ENCODE measurements around the gene POU3F1.

The POU3F1 gene

GRCh38 chr1:38063616-38064015, 17.0 kb upstream of the POU3F1 start:
- Histone ChIP-seq H3K4me3 (ENCODE audit: low read depth, low read length, poor library complexity, severe bottlenecking) (no peak overlapping the region), H3K36me3 (ENCODE audit: insufficient read depth, low read length) (no peaks in the 10 kb centered on the region), H2AFZ (ENCODE audit: low read length) (no peak overlapping the region), H4K20me1 (ENCODE audit: insufficient read depth, low read length) (no peaks in the 10 kb centered on the region), H3K4me1 (ENCODE audit: insufficient read depth, low read length, severe bottlenecking) (no peaks in the 10 kb centered on the region), H3F3A (ENCODE audit: insufficient read depth, low read length) (no peaks in the 10 kb centered on the region), H3K4me2 (ENCODE audit: low read length) (no peak overlapping the region), H3K9me2 (ENCODE audit: low read depth, low read length) (no peaks in the 10 kb centered on the region), H3K27ac (ENCODE audit: low read depth, low read length, poor library complexity, severe bottlenecking) (no peak overlapping the region), H3K9me3 (ENCODE audit: low read length) (no peaks in the 10 kb centered on the region), H3K27me3 (ENCODE audit: insufficient read depth, low read length) (no peaks in the 10 kb centered on the region; the same call in none of the 2 replicates), H3K9ac (ENCODE audit: low read length) (no peak overlapping the region), H3K79me2 (ENCODE audit: insufficient read depth, low read length) (no peaks in the 10 kb centered on the region)
- TF ChIP-seq, protein P1, sequence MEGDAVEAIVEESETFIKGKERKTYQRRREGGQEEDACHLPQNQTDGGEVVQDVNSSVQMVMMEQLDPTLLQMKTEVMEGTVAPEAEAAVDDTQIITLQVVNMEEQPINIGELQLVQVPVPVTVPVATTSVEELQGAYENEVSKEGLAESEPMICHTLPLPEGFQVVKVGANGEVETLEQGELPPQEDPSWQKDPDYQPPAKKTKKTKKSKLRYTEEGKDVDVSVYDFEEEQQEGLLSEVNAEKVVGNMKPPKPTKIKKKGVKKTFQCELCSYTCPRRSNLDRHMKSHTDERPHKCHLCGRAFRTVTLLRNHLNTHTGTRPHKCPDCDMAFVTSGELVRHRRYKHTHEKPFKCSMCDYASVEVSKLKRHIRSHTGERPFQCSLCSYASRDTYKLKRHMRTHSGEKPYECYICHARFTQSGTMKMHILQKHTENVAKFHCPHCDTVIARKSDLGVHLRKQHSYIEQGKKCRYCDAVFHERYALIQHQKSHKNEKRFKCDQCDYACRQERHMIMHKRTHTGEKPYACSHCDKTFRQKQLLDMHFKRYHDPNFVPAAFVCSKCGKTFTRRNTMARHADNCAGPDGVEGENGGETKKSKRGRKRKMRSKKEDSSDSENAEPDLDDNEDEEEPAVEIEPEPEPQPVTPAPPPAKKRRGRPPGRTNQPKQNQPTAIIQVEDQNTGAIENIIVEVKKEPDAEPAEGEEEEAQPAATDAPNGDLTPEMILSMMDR (IDR thresholded peaks at IDR 0.05; ENCODE audit: low read length): no peak
- no peak for TF ChIP-seq EZH2 (IDR thresholded peaks at IDR 0.05; ENCODE audit: borderline replicate concordance, low read length)

DNA sequence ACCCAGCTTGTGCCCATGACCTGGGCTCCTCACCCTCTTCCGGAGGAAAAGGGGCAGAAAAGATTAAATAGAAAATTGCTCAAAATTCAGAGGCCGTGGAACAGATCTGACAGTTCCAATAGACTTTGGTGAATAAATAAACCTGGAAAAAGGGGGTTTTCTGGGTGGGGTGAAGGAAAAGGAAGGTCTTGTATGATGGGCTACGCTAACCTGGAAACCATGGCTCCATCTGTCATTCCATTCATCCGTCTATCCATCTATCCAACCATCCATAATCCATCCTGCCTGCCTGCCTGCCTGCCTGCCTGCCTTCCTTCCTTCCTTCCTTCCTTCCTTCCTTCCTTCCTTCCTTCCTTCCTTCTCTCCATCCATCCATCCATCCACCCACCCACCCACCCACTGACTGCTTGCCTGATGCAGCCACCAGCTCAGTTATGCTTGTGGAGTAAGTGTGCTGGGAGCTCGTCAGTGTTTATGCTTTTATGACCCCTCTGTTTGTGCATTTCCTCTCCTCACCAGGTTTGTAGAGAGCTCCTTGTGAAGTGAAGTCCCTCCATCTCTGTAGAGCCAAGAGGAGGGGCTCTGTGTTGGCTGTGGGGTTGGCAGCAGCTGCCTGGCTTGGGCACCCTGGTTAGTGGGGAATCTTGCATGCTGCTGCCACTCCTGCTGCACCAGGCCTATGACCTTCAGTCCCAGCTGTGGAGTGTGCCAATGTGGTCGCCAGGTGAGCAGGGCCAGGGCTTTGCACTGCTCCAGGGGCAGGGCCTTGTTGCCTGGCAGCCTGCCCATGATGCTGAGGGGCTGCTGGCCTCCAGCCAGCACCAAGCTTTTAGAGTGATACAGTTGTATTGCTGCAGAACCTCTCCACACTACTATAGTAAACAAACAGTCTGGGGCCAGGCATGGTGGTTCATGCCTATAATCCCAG, 16.0 kb upstream of the POU3F1 start:
- H3K4me2 ChIP-seq (ENCODE audit: low read length): no peak overlapping the region

GRCh38 chr1:38061883-38062328, 15.3 kb upstream of the POU3F1 start:
- TF ChIP-seq, protein P1 (IDR thresholded peaks at IDR 0.05; ENCODE audit: low read length): no peak
- no peak for TF ChIP-seq EZH2 (IDR thresholded peaks at IDR 0.05; ENCODE audit: borderline replicate concordance, low read length)
- Histone ChIP-seq H3K9ac (ENCODE audit: low read length) (no peak overlapping the region), H3K79me2 (ENCODE audit: insufficient read depth, low read length) (no peaks in the 10 kb centered on the region), H3K4me1 (ENCODE audit: insufficient read depth, low read length, severe bottlenecking) (no peaks in the 10 kb centered on the region), H3K27ac (ENCODE audit: low read depth, low read length, poor library complexity, severe bottlenecking) (no peak overlapping the region), H3K27me3 (ENCODE audit: insufficient read depth, low read length) (no peaks in the 10 kb centered on the region; the same call in 1 of the 2 replicates), H3K36me3 (ENCODE audit: insufficient read depth, low read length) (no peaks in the 10 kb centered on the region), H3K9me2 (ENCODE audit: low read depth, low read length) (no peaks in the 10 kb centered on the region), H3K4me3 (ENCODE audit: low read depth, low read length, poor library complexity, severe bottlenecking) (no peak overlapping the region), H4K20me1 (ENCODE audit: insufficient read depth, low read length) (no peaks in the 10 kb centered on the region), H2AFZ (ENCODE audit: low read length) (no peak overlapping the region), H3K4me2 (ENCODE audit: low read length) (no peak overlapping the region), H3F3A (ENCODE audit: insufficient read depth, low read length) (no peaks in the 10 kb centered on the region), H3K9me3 (ENCODE audit: low read length) (no peaks in the 10 kb centered on the region)

More for the DNA sequence above, 16.0 kb upstream of the POU3F1 start:
- Histone ChIP-seq H3K9me2 (ENCODE audit: low read depth, low read length) (no peaks in the 10 kb centered on the region), H3K4me3 (ENCODE audit: low read depth, low read length, poor library complexity, severe bottlenecking) (no peak overlapping the region), H3K4me1 (ENCODE audit: insufficient read depth, low read length, severe bottlenecking) (no peaks in the 10 kb centered on the region), H3F3A (ENCODE audit: insufficient read depth, low read length) (no peaks in the 10 kb centered on the region), H3K27ac (ENCODE audit: low read depth, low read length, poor library complexity, severe bottlenecking) (no peak overlapping the region), H3K36me3 (ENCODE audit: insufficient read depth, low read length) (no peaks in the 10 kb centered on the region), H3K9ac (ENCODE audit: low read length) (no peak overlapping the region), H4K20me1 (ENCODE audit: insufficient read depth, low read length) (no peaks in the 10 kb centered on the region), H3K27me3 (ENCODE audit: insufficient read depth, low read length) (no peaks in the 10 kb centered on the region; the same call in 1 of the 2 replicates), H3K9me3 (ENCODE audit: low read length) (no peaks in the 10 kb centered on the region), H2AFZ (ENCODE audit: low read length) (no peak overlapping the region), H3K79me2 (ENCODE audit: insufficient read depth, low read length) (no peaks in the 10 kb centered on the region)
- TF ChIP-seq, protein P1 (IDR thresholded peaks at IDR 0.05; ENCODE audit: low read length): no peak
- no peak for TF ChIP-seq EZH2 (IDR thresholded peaks at IDR 0.05; ENCODE audit: borderline replicate concordance, low read length)
